ENCODE results near the gene SLC25A22.
A peak's percentile ranks its signal among the peaks of the same experiment; 100 is the strongest.

SLC25A22 gene

DNA sequence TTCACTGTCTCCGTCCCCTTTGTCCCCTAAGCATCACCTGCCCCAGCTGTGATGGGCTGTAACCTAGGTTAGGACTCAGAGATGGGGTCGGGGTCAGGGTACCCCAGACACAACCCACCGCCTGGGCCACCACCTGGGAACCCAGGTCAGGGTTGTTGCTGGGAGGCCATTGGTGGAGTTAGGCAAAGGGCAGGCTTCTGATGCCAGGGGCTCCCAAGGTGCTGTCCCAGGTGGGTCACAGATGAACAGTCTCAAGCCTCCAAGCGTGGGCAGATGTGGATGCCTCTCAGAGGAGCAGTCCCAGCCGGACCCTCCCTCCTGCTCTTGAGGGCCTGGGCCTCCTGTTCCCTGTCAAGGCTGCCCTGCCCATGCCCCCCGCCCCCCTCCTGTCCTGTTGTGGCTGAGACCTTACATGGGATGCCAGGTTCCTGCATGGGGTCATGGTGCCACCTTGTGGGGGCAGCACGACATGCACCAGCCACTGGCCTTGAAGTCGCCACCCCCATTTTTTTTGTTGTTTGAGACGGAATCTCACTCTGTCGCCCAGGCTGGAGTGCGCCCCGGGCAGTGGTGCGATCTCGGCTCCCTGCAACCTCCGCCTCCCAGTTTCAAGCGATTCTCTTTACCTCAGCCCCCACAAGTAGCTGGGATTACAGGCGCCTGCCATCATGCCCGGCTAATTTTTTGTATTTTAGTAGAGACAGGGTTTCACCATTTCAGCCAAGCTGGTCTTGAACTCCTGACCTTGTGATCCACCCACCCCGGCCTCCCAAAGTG, 32.9 kb downstream of the SLC25A22 start:
- peak; percentile 41 for DNase-seq (ENCODE audit: low read depth, low spot score)
- TF ChIP-seq, protein P1, sequence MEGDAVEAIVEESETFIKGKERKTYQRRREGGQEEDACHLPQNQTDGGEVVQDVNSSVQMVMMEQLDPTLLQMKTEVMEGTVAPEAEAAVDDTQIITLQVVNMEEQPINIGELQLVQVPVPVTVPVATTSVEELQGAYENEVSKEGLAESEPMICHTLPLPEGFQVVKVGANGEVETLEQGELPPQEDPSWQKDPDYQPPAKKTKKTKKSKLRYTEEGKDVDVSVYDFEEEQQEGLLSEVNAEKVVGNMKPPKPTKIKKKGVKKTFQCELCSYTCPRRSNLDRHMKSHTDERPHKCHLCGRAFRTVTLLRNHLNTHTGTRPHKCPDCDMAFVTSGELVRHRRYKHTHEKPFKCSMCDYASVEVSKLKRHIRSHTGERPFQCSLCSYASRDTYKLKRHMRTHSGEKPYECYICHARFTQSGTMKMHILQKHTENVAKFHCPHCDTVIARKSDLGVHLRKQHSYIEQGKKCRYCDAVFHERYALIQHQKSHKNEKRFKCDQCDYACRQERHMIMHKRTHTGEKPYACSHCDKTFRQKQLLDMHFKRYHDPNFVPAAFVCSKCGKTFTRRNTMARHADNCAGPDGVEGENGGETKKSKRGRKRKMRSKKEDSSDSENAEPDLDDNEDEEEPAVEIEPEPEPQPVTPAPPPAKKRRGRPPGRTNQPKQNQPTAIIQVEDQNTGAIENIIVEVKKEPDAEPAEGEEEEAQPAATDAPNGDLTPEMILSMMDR (IDR thresholded peaks at IDR 0.05; ENCODE audit: low read depth, low read length): peak; percentile 60
- in situ Hi-C loops (cut with HindIII; ENCODE audit: low sequenced_read_pairs): no loop called here
- no peak overlapping the region for H3K4me3 ChIP-seq (ENCODE audit: low read depth, low read length)

DNA sequence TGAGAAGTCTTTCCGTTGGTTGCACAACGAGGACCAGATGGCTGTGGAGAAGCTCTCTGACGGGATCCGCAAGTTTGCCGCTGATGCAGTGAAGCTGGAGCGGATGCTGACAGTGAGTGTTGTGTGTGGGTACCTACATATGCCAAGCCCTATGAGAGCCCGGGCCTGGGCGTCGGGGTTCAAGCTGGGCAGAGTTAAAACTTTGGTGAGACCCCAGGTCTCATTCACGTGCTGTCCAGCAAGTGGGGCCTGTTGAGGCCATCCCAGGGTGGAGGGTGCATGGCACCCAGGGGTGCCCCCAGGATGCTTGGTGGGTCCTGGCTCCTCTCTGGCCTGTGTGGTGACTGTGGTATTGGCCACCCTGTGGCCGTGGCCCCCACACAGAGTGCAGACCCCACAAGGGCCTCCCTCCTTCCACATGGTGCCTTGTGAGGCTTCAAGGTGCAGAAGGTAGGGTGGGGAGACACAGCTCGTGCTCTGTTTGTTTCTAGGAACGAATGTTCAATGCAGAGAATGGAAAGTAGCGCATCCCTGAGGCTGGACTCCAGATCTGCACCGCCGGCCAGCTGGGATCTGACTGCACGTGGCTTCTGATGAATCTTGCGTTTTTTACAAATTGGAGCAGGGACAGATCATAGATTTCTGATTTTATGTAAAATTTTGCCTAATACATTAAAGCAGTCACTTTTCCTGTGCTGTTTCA, 33.6 kb downstream of the SLC25A22 start:
- TF ChIP-seq, protein P1 (IDR thresholded peaks at IDR 0.05; ENCODE audit: low read depth, low read length): no peak
- no peak overlapping the region for H3K4me3 ChIP-seq (ENCODE audit: low read depth, low read length)
- no peak for DNase-seq (ENCODE audit: low read depth, low spot score)
- in situ Hi-C loops (cut with HindIII; ENCODE audit: low sequenced_read_pairs): no loop called here

DNA sequence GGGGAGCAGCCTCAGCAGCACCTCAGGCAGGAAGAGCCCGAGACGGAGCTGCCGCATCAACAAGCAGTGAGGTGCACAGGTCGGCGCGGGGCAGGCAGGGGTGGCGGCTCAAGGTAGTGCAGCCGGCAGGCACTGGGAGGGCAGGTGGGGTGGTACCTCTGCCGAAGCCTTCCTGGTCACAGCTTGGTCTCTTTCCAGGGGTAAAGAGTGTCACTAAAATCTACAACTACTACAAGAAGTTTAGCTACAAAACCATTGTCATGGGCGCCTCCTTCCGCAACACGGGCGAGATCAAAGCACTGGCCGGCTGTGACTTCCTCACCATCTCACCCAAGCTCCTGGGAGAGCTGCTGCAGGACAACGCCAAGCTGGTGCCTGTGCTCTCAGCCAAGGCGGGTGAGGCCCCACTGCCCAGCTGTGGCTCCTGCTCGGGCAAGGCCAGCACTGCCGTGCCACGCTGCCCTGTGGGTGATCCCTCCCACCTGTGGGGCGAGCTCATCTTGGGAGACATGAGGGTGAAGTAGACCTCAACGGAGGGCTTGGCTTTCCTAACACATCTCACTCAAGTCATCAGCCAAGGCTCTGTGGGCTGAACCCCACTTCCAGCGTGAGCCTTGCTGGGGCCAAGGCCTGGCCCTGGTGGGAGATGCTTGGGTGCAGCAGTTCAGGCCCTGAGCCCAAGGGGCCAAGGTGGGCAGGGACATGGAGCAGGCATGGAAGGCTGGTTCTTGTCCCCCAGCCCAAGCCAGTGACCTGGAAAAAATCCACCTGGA, 34.3 kb downstream of the SLC25A22 start:
- in situ Hi-C loops (cut with HindIII; ENCODE audit: low sequenced_read_pairs): no loop called here
- DNase-seq (ENCODE audit: low read depth, low spot score): no peak
- no peak overlapping the region for H3K4me3 ChIP-seq (ENCODE audit: low read depth, low read length)
- TF ChIP-seq, protein P1 (IDR thresholded peaks at IDR 0.05; ENCODE audit: low read depth, low read length): no peak

DNA sequence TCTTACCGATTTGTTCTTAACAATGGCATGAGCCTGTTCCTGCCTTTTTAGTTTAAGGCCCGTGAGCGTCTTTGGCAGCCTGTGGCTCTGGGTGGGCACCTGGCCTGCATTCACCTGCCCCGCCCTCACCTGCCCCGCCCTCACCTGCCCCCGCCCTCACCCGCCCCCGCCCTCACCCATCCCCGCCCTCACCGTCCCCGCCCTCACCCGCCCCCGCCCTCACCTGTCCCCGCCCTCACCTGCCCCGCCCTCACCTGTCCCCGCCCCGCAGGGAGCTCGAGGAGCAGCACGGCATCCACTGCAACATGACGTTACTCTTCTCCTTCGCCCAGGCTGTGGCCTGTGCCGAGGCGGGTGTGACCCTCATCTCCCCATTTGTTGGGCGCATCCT, 35.0 kb downstream of the SLC25A22 start:
- no peak overlapping the region for H3K4me3 ChIP-seq (ENCODE audit: low read depth, low read length)
- in situ Hi-C loops (cut with HindIII; ENCODE audit: low sequenced_read_pairs): no loop called here
- TF ChIP-seq, protein P1 (IDR thresholded peaks at IDR 0.05; ENCODE audit: low read depth, low read length): no peak
- no peak for DNase-seq (ENCODE audit: low read depth, low spot score)

DNA sequence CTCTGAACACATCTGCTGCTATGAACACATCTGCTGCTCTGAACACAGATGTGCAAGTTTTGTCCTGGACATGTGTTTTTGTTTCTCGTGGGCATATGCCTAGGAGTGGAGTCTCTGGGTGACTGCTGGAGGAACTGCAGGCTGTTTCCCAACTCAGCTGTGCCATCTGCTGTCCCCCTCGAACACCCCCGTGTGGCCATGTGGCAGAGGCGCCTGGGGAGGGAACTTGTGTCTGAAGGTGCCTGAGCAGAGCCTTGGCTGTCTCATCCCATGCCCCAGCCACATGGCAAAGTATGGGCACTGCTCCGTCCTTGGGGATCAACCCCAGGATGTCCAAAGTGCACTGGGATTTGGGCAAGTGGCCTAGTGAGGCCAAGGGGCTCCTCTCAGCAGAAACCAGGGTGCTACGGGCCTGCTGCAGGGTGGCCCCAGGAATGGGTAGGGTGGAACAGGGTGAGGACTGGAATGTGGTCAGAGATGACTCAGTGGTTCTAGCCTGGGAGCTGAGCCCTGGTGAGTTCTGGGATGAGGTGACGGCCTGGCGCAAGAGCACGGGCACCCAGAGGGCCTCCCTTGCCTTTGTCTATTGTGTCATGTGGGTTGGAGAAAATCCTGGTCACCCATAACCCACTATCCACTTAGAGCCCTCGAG, 35.5 kb downstream of the SLC25A22 start:
- no peak overlapping the region for H3K4me3 ChIP-seq (ENCODE audit: low read depth, low read length)
- in situ Hi-C loops (cut with HindIII; ENCODE audit: low sequenced_read_pairs): no loop called here
- TF ChIP-seq, protein P1 (IDR thresholded peaks at IDR 0.05; ENCODE audit: low read depth, low read length): peak; percentile 30
- peak; percentile 65 for DNase-seq (ENCODE audit: low read depth, low spot score)

DNA sequence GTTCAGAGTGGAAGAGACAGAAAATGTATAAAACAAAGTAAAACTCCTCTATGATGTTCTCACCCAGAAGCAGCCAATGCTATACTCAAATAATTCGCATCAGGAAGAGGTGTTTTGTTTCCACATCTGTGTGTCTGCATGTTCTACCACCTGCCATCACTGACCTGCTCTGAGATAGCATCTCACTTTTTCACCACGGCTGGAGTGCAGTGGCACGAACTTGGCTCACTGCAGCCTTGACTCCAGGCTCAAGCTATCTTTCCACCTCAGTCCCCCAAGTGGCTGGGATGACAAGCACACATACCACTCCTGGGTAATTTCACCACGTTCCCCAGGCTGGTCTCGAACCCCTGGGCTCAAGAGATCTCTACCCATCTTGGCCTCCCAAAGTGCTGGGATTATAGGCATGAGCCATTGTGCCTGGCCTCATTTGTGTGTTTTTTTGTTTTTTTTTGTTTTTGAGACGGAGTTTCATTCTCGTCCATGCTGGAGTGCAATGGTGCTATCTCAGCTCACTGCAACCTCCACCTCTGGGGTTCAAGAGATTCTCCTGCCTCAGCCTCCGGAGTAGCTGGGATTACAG, 36.5 kb downstream of the SLC25A22 start:
- in situ Hi-C loops (cut with HindIII; ENCODE audit: low sequenced_read_pairs): no loop called here
- DNase-seq (ENCODE audit: low read depth, low spot score): no peak
- no peak overlapping the region for H3K4me3 ChIP-seq (ENCODE audit: low read depth, low read length)
- TF ChIP-seq, protein P1 (IDR thresholded peaks at IDR 0.05; ENCODE audit: low read depth, low read length): no peak
